CD4-positive, CD25-positive, alpha-beta regulatory T cell (primary cell): Measurements from ENCODE around the gene MBD3L1. TPM values are rescaled to one million over a fixed set of nuclear protein-coding genes. Genes with fewer than 3 reads are reported as not detected.
A peak's percentile ranks its signal among the peaks of the same experiment; 100 is the strongest.

ENCODE experiments used
- ATAC-seq, 2 donors: fragments of 150-1000 bp; cut with Tn5 transposase; one replicate each; pipeline ENCODE4 v1.10.0; 2021; ENCODE audit warnings: low read depth in 2 of 2, moderate number of reproducible peaks in 2 of 2, moderate library complexity in 1 of 2
- DNase-seq, 3 donors: peaks; one replicate each; pipeline versions ENCODE4 v3.0.0 to v3.0.0-alpha.2; 2012 to 2022; ENCODE audit warnings: mixed read lengths in 1 of 3
- H3K27ac ChIP-seq: one replicate; pipeline ENCODE4 v1.7.0; 2013; ENCODE audit warnings: mild to moderate bottlenecking, low read length; ENCODE audit not compliant: insufficient read depth, poor library complexity, severe bottlenecking
- H3K27me3 ChIP-seq: one replicate; pipeline ENCODE4 v1.7.0; 2013; ENCODE audit warnings: low read length; ENCODE audit not compliant: control insufficient read depth, insufficient read depth
- H3K36me3 ChIP-seq: one replicate; pipeline ENCODE4 v1.7.0; 2013; ENCODE audit warnings: mild to moderate bottlenecking, low read length, moderate library complexity; ENCODE audit not compliant: control insufficient read depth, insufficient read depth
- H3K4me1 ChIP-seq: 2 replicates; pipeline ENCODE4 v1.7.0; 2013; ENCODE audit warnings: mild to moderate bottlenecking, low read length; ENCODE audit not compliant: insufficient read depth, control insufficient read depth, poor library complexity, severe bottlenecking
- H3K4me3 ChIP-seq: one replicate; pipeline ENCODE4 v1.7.0; 2013; ENCODE audit warnings: low read depth, mild to moderate bottlenecking, low read length, moderate library complexity
- H3K9me3 ChIP-seq, 2 experiments: 1 replicate in 1 of 2; 2 replicates in 1 of 2; pipeline ENCODE4 v1.7.0; 2013; ENCODE audit warnings: low read length in 2 of 2, mild to moderate bottlenecking in 1 of 2, moderate library complexity in 1 of 2; ENCODE audit not compliant: control insufficient read depth in 2 of 2
- H3K27ac Mint-ChIP-seq, 3 donors: one replicate each; pipeline ENCODE4 v1.8.0; 2020 to 2022; ENCODE audit warnings: mild to moderate bottlenecking in 3 of 3, mixed read lengths in 3 of 3, moderate library complexity in 2 of 3
- H3K27me3 Mint-ChIP-seq: one replicate; pipeline ENCODE4 v1.8.0; 2022; ENCODE audit warnings: mild to moderate bottlenecking, mixed read lengths
- H3K36me3 Mint-ChIP-seq: one replicate; pipeline ENCODE4 v1.8.0; 2020; ENCODE audit warnings: mixed read lengths
- H3K4me1 Mint-ChIP-seq, 4 donors: one replicate each; pipeline ENCODE4 v1.8.0; 2020 to 2022; ENCODE audit warnings: mixed read lengths in 4 of 4, mild to moderate bottlenecking in 1 of 4
- H3K4me3 Mint-ChIP-seq, 4 donors: one replicate each; pipeline ENCODE4 v1.8.0; 2020 to 2022; ENCODE audit warnings: mild to moderate bottlenecking in 4 of 4, mixed read lengths in 4 of 4, moderate library complexity in 3 of 4
- H3K9me3 Mint-ChIP-seq, 7 donors: one replicate each; pipeline ENCODE4 v1.8.0; 2020 to 2022; ENCODE audit warnings: mixed read lengths in 7 of 7, mild to moderate bottlenecking in 3 of 7, moderate library complexity in 2 of 7
- polyA plus RNA-seq, 4 donors: library from polyadenylated mRNA; unstranded; fragments of 300-500 nt; fragmentation: Illumina TruSeq; gene quantifications; one replicate each; pipeline ENCODE4 v1.2.3, GENCODE V29; 2021
- total RNA-seq: library from RNA; stranded (reverse); gene quantifications from one replicate; pipeline ENCODE4 v1.2.3, GENCODE V29; 2022

Gene MBD3L1
- total and polyA plus RNA-seq, 5 donors from 2014 or later: not detected

DNA sequence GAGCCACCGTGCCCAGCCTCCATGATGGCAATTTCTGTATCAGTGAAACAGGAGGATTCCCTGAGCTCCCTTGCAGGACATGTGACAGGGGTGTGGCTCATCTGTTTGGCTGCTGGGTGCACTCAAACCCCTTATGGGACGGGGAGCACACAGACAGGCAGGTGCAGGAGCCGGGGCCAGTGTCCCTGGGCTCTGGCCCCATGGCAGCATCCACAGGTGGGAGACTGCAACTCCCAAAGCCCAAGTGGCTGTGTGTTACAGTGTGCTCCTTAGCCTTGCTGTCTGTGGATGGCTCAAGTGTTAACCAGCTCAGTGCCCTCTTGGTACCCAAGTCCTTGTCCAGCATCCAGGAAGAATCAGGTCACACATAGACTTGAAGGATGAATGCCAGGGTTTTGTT is 14.6 kb downstream of the MBD3L1 start:
- H3K27ac ChIP-seq: no peak overlapping the region
- Mint-ChIP-seq H3K9me3 (peaks cover 0 to 18% (median 6%) of the 10 kb centered on the region in 7 donors), H3K4me3 (no peak overlapping the region), H3K27me3 (peaks cover 8% of the 10 kb centered on the region), H3K4me1 (no peaks in the 10 kb centered on the region), H3K36me3 (no peaks in the 10 kb centered on the region), H3K27ac (no peak overlapping the region)
- no peaks in the 10 kb centered on the region for H3K27me3 ChIP-seq
- H3K4me1 ChIP-seq: no peaks in the 10 kb centered on the region
- H3K9me3 ChIP-seq: peaks cover 4% of the 10 kb centered on the region in 2 experiments
- no peak for ATAC-seq
- DNase-seq: no peak
- no peaks in the 10 kb centered on the region for H3K36me3 ChIP-seq
- no peak overlapping the region for H3K4me3 ChIP-seq

DNA sequence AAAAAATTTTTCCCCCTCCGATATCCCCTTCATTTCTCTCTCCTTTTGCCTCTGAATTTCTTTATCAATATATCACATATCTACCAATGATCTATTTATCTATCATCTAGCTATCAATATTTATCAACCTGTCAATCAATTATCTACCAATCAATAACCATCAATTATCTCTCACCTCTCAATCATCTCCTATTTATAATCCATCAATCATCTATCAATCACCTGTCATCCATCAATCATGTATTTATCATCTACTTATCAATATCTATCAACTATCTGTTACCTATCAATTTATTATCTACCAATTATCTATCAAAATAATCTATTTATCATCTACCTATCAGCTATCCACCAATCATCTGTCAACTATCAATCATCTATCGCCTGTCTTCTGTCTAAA is 17.1 kb downstream of the MBD3L1 start:
- no peak overlapping the region for H3K4me3 Mint-ChIP-seq
- H3K36me3 Mint-ChIP-seq: no peaks in the 10 kb centered on the region
- H3K9me3 Mint-ChIP-seq: peaks cover 0 to 18% (median 6%) of the 10 kb centered on the region in 7 donors
- ATAC-seq (no peak), DNase-seq (no peak)
- no peak overlapping the region for H3K4me3 ChIP-seq
- no peaks in the 10 kb centered on the region for H3K4me1 Mint-ChIP-seq
- H3K27me3 ChIP-seq: no peaks in the 10 kb centered on the region
- no peak overlapping the region for H3K27ac ChIP-seq
- H3K27ac Mint-ChIP-seq: no peak overlapping the region
- H3K27me3 Mint-ChIP-seq: peaks cover 13% of the 10 kb centered on the region
- H3K4me1 ChIP-seq: no peaks in the 10 kb centered on the region
- H3K36me3 ChIP-seq: no peaks in the 10 kb centered on the region
- peaks cover 4% of the 10 kb centered on the region in 2 experiments for H3K9me3 ChIP-seq

DNA sequence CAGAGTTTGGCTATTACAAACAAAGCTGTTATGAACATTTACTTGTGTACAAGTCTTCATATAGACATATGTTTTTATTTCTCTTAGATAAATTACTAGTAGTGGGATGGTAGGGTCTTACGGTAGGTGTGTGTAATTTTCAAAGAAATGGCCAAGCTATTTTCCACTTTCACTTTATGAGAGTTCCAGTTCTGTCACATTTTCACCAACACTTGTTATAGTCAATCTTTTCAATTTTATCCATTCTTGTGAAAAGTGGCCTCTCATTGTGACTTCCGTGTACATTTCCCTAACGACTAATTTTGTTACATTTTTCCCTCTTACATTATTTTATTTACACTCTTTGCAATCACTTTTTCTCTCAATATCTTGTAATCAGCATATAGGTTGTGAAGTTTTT is 18.3 kb downstream of the MBD3L1 start:
- H3K27me3 Mint-ChIP-seq: peaks cover 13% of the 10 kb centered on the region
- no peak for DNase-seq
- no peaks in the 10 kb centered on the region for H3K4me1 ChIP-seq
- H3K4me3 ChIP-seq: no peak overlapping the region
- no peak for ATAC-seq
- no peaks in the 10 kb centered on the region for H3K36me3 ChIP-seq
- no peaks in the 10 kb centered on the region for H3K4me1 Mint-ChIP-seq
- H3K9me3 Mint-ChIP-seq: peaks cover 0 to 18% (median 6%) of the 10 kb centered on the region in 7 donors
- no peaks in the 10 kb centered on the region for H3K27me3 ChIP-seq
- no peak overlapping the region for H3K27ac Mint-ChIP-seq
- H3K36me3 Mint-ChIP-seq: no peaks in the 10 kb centered on the region
- peaks cover 4% of the 10 kb centered on the region in 2 experiments for H3K9me3 ChIP-seq
- H3K27ac ChIP-seq: no peak overlapping the region
- H3K4me3 Mint-ChIP-seq: no peak overlapping the region

DNA sequence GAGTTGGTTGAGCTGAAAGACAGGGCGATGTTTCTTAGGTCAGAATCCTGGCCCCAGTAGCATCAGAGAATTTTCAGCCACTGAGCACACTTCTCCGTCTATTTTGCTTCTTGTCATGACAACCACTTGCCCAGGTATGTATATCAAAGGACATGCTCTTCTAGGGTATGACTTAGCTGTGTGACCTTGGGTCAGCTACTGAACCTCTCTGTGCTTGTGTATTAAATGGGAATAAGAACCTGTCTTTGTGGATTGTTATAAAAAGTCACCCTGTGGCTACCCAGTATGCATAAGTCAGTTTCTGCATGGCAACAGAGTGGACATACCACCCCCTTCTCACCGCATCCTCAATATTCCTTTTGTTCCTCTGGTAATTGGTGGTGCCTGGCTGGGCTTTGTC is 26.1 kb downstream of the MBD3L1 start:
- ATAC-seq (no peak), DNase-seq (no peak)
- Mint-ChIP-seq H3K27ac (no peak overlapping the region), H3K36me3 (no peaks in the 10 kb centered on the region), H3K27me3 (peaks cover 9% of the 10 kb centered on the region), H3K4me3 (no peak overlapping the region), H3K4me1 (no peaks in the 10 kb centered on the region), H3K9me3 (peaks cover 0 to 4% (median 0%) of the 10 kb centered on the region in 7 donors)
- no peaks in the 10 kb centered on the region for H3K4me1 ChIP-seq
- no peak overlapping the region for H3K4me3 ChIP-seq
- no peak overlapping the region for H3K27ac ChIP-seq
- H3K36me3 ChIP-seq: no peaks in the 10 kb centered on the region
- H3K9me3 ChIP-seq: no peaks in the 10 kb centered on the region
- H3K27me3 ChIP-seq: peaks cover 2% of the 10 kb centered on the region

DNA sequence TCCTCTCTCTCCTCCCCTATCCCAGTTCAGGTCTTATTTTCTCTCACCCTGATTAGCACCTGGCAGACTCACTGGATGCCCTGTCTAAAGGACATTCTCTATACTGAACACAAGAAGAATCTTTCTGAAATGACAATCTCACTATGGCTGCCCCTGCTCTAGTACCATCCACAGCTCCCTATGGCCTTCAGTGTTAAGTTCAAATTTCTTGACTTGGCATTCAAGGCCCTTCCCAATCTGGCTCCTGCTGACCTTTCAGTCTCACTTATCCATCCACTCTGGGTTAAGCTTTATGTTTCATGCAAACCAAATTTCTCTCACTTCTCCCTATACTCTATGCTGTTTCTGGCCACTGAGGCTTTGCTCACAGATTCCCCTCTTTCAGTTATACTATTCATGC is 34.2 kb downstream of the MBD3L1 start:
- no peak overlapping the region for H3K27ac Mint-ChIP-seq
- Histone ChIP-seq H3K4me1 (no peaks in the 10 kb centered on the region), H3K36me3 (no peaks in the 10 kb centered on the region), H3K9me3 (no peaks in the 10 kb centered on the region), H3K27me3 (peaks cover 2% of the 10 kb centered on the region), H3K27ac (no peak overlapping the region), H3K4me3 (no peak overlapping the region)
- ATAC-seq (no peak), DNase-seq (no peak)
- H3K36me3 Mint-ChIP-seq: no peaks in the 10 kb centered on the region
- no peaks in the 10 kb centered on the region for H3K9me3 Mint-ChIP-seq
- H3K4me1 Mint-ChIP-seq: no peaks in the 10 kb centered on the region
- H3K27me3 Mint-ChIP-seq: no peaks in the 10 kb centered on the region
- no peak overlapping the region for H3K4me3 Mint-ChIP-seq

DNA sequence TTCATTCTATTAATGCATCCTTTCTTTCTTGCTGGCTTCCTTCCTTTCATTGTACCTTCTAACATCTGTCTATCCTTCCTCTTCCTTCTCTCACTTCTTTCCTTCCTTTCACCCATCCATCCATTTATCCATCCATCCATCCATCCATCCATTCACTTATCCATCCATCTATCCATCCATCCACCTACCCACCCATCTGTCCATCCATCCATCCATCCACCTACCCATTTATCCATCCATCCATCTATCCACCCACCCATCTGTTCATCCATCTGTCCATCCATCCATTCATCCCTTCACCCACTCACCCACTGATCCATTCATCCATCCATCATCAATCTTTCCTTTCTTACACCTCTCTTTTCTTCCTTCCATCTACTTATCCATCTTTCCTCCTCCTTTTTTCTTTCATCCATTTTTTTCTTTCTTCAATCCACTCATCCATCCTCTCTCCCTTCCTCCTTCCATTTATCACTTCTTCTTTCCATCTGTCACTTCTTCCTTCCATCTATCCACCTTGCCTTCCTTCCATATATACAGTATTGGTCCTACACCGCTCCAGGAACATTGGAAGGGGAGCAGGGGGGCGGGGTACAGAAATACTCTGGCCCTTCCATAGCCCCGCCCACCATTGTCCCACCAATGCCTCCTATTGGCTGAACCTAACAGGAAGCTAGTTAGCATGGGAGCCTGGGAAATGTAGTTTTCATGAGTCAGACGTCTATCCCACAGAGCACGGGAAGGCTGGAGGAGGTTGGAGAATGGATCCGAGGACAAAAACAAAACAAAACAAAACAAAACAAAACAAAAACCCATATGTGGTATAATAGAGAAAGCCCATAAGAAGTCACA is 45.9 kb downstream of the MBD3L1 start:
- H3K27ac Mint-ChIP-seq: peak overlapping the region in 1 of 3 donors; percentile 72
- no peaks in the 10 kb centered on the region for H3K9me3 ChIP-seq
- no peak overlapping the region for H3K4me3 Mint-ChIP-seq
- H3K27me3 ChIP-seq: no peaks in the 10 kb centered on the region
- H3K27me3 Mint-ChIP-seq: no peaks in the 10 kb centered on the region
- no peaks in the 10 kb centered on the region for H3K4me1 ChIP-seq
- H3K27ac ChIP-seq: no peak overlapping the region
- no peak overlapping the region for H3K4me3 ChIP-seq
- DNase-seq: no peak
- no peaks in the 10 kb centered on the region for H3K36me3 ChIP-seq
- peaks cover 3% of the 10 kb centered on the region for H3K36me3 Mint-ChIP-seq
- no peak for ATAC-seq
- peaks cover 0 to 26% (median 12%) of the 10 kb centered on the region in 7 donors for H3K9me3 Mint-ChIP-seq
- peaks cover 0 to 4% (median 0%) of the 10 kb centered on the region in 4 donors for H3K4me1 Mint-ChIP-seq

DNA sequence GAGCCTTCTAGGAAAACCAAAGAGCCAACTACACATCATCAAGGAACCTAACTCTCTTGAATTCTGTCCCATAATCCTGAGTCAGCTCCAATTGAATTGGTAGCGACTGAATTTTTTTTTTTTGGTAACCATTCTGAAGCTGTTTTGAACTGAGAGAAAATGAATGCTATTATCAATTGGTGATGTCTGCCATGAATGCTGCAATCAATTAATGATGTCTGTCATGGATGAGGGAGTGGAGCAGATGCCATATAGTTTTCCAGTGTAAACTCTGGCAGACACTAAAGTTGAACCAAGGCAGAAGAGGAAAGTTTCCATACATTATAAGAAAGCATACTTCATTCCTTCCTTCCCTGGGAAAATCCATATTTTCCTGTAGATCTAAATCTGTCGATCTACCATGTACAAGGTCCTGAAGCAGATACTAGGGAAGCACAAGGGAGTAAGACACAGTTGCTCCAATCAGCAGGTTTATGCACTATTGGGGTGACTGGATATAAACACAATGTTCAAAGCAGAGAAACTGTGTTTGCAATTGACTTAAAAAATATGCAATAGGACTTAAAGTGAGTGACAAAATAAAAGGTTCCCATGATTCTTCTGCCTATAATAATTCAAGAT is 48.8 kb downstream of the MBD3L1 start:
- Histone ChIP-seq H3K4me1 (no peaks in the 10 kb centered on the region), H3K27me3 (no peaks in the 10 kb centered on the region), H3K36me3 (no peaks in the 10 kb centered on the region), H3K4me3 (no peak overlapping the region), H3K27ac (no peak overlapping the region), H3K9me3 (no peaks in the 10 kb centered on the region)
- H3K9me3 Mint-ChIP-seq: peaks cover 3 to 25% (median 12%) of the 10 kb centered on the region in 7 donors
- H3K27ac Mint-ChIP-seq: no peak overlapping the region
- ATAC-seq (no peak), DNase-seq (no peak)
- H3K36me3 Mint-ChIP-seq: peaks cover 3% of the 10 kb centered on the region
- H3K27me3 Mint-ChIP-seq: no peaks in the 10 kb centered on the region
- H3K4me3 Mint-ChIP-seq: no peak overlapping the region
- no peaks in the 10 kb centered on the region for H3K4me1 Mint-ChIP-seq
